Measurements from ENCODE around the gene ANTXRL. TPM values are rescaled to one million over a fixed set of nuclear protein-coding genes. Genes with fewer than 3 reads are reported as not detected.

Gene ANTXRL
- not detected in 2 replicates for total RNA-seq (2022)
- percentile 7 among the genes with signal in this experiment for Bru-seq, nascent RNA
- BruChase-seq, experiment 1, labeled RNA remaining after a 6-hour chase: not detected
- not detected for BruChase-seq, experiment 2, labeled RNA remaining after a 2-hour chase
- long read RNA-seq: 0 reads

- no peak for DNase-seq (ENCODE audit: unreplicated experiment)
- Mint-ChIP-seq H3K4me1 (ENCODE audit: insufficient read depth, unreplicated experiment) (peaks cover 6% of the 10 kb centered on the region), H3K4me3 (ENCODE audit: unreplicated experiment) (no peak within 1 kb of the TSS), H3K9me3 (ENCODE audit: unreplicated experiment) (no peaks in the 10 kb centered on the region), H3K36me3 (ENCODE audit: insufficient read depth, unreplicated experiment) (no peaks in the 10 kb centered on the region), H3K27me3 (ENCODE audit: insufficient read depth, unreplicated experiment) (peaks cover 5% of the 10 kb centered on the region), H3K27ac (ENCODE audit: low read depth, unreplicated experiment) (no peak within 1 kb of the TSS)
- intact Hi-C loops (cut with micrococcal nuclease): no loop called here
- no TSS peak for BruUV-seq (replicated peaks)
- CTCF ChIA-PET: interaction anchor here (0.5 to 2.0 kb wide), 2 partner anchors 58 to 251 kb away, joined by 3 to 9 read pairs; no protein-coding TSS in a partner anchor
- TF ChIP-seq, protein P1, sequence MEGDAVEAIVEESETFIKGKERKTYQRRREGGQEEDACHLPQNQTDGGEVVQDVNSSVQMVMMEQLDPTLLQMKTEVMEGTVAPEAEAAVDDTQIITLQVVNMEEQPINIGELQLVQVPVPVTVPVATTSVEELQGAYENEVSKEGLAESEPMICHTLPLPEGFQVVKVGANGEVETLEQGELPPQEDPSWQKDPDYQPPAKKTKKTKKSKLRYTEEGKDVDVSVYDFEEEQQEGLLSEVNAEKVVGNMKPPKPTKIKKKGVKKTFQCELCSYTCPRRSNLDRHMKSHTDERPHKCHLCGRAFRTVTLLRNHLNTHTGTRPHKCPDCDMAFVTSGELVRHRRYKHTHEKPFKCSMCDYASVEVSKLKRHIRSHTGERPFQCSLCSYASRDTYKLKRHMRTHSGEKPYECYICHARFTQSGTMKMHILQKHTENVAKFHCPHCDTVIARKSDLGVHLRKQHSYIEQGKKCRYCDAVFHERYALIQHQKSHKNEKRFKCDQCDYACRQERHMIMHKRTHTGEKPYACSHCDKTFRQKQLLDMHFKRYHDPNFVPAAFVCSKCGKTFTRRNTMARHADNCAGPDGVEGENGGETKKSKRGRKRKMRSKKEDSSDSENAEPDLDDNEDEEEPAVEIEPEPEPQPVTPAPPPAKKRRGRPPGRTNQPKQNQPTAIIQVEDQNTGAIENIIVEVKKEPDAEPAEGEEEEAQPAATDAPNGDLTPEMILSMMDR (IDR thresholded peaks at IDR 0.05; ENCODE audit: unreplicated experiment): no peak
- POLR2A ChIA-PET: no interaction called here
Observed at GRCh38 chr10:46286991-46287693, at the start of gene ANTXRL. ANTXRL (plus strand) TSS chr10:46286997; CDS start chr10:46287263, 266 bp downstream.

DNA sequence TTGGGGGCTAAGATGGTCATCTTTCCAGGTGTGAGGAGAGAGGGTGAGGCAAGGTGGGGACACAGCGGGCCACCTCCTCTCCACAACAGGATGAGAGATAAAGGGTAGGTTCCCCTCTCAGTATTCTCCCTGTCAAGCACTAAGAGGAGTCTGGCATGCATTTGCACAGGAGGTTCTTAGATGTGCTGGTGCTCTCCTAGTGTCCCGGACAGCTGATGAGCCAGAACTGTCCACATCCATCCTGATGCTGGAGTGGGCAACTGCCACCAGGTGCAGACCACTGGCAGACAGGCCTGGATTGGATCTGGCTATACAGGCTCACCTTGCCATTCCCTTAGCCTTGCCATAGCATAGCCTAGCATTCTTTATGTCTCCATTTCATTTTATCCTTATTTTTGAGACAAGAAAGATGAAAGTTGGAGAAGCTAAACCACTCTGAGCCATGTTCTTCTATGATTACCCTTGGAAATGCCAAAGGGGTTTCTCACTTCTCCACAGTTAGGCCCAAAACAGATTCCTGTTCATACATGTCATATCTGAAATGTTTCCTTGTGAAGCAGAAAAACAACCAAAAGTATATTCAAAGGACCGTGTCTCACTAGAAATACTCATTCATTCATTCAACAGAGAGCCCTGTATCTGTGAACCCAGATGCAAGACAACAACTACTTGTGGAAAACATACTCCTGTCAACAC is 48.8 kb upstream of the ANTXRL start:
- peaks cover 17% of the 10 kb centered on the region for H3K27me3 Mint-ChIP-seq (ENCODE audit: insufficient read depth, unreplicated experiment)
- no peak for DNase-seq (ENCODE audit: unreplicated experiment)
- no peak overlapping the region for H3K27ac Mint-ChIP-seq (ENCODE audit: low read depth, unreplicated experiment)
- no peak overlapping the region for H3K4me3 Mint-ChIP-seq (ENCODE audit: unreplicated experiment)
- POLR2A ChIA-PET: no interaction called here
- CTCF ChIA-PET: interaction anchor here (0.8 to 1.3 kb wide), 2 partner anchors 9 kb away, joined by 7 read pairs; no protein-coding TSS in a partner anchor
- H3K4me1 Mint-ChIP-seq (ENCODE audit: insufficient read depth, unreplicated experiment): no peaks in the 10 kb centered on the region
- H3K9me3 Mint-ChIP-seq (ENCODE audit: unreplicated experiment): peaks cover 10% of the 10 kb centered on the region
- intact Hi-C loops (cut with micrococcal nuclease): no loop called here
- TF ChIP-seq, protein P1 (IDR thresholded peaks at IDR 0.05; ENCODE audit: unreplicated experiment): no peak
- H3K36me3 Mint-ChIP-seq (ENCODE audit: insufficient read depth, unreplicated experiment): no peaks in the 10 kb centered on the region
- no TSS peak for BruUV-seq (replicated peaks)

DNA sequence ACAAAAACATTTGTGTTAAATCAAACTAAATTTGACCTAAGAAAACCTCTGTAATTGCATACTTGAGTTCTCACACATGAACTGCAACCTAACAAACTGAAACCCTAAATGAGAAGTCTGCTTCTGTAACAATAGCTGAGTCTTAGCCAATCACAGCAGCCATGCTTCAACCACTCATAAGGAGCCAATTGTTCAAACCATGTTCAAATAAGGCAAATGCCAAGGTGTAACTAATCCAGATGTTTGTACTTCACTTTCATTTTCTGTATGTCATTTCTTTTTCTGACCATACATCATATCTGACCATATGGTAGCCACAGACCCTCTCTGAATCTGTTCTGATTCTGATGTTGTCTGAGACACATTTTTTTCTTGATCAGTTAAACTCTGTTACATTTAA is 47.5 kb upstream of the ANTXRL start:
- no peak overlapping the region for H3K27ac Mint-ChIP-seq (ENCODE audit: low read depth, unreplicated experiment)
- POLR2A ChIA-PET: no interaction called here
- CTCF ChIA-PET: interaction anchor here (0.8 to 1.2 kb wide), 2 partner anchors 10 kb away, joined by 3 to 7 read pairs; no protein-coding TSS in a partner anchor
- no peaks in the 10 kb centered on the region for H3K36me3 Mint-ChIP-seq (ENCODE audit: insufficient read depth, unreplicated experiment)
- TF ChIP-seq, protein P1 (IDR thresholded peaks at IDR 0.05; ENCODE audit: unreplicated experiment): no peak
- H3K4me1 Mint-ChIP-seq (ENCODE audit: insufficient read depth, unreplicated experiment): no peaks in the 10 kb centered on the region
- BruUV-seq (replicated peaks): no TSS peak
- H3K9me3 Mint-ChIP-seq (ENCODE audit: unreplicated experiment): peaks cover 10% of the 10 kb centered on the region
- H3K4me3 Mint-ChIP-seq (ENCODE audit: unreplicated experiment): no peak overlapping the region
- no peak for DNase-seq (ENCODE audit: unreplicated experiment)
- peaks cover 18% of the 10 kb centered on the region for H3K27me3 Mint-ChIP-seq (ENCODE audit: insufficient read depth, unreplicated experiment)
- intact Hi-C loops (cut with micrococcal nuclease): no loop called here

All from MCF 10A (cell line).